Astrocyte (in vitro differentiated cells and primary cell): ENCODE data around the gene MYOD1.

Experiments
- CTCF ChIP-seq: IDR thresholded peaks from 2 replicates; pipeline ENCODE4 v1.5.1; 2011; ENCODE audit warnings: low read depth, mild to moderate bottlenecking, inconsistent platforms, low read length, moderate library complexity; ENCODE audit not compliant: insufficient read depth
- EZH2 ChIP-seq: IDR thresholded peaks from 2 replicates; pipeline ENCODE4 v1.6.1; 2012; ENCODE audit warnings: mild to moderate bottlenecking, low read length, inconsistent platforms; ENCODE audit not compliant: insufficient read depth

- TF ChIP-seq CTCF (no peak), EZH2 (no peak)
These were observed 48.5 kb downstream of the MYOD1 start for GRCh38 chr11:17767914-17768313.
